IMR-90 (cell line): ENCODE data around the gene SEZ6L. TPM values are rescaled to one million over a fixed set of nuclear protein-coding genes. Genes with fewer than 3 reads are reported as not detected.

ENCODE experiments used
- ATAC-seq: fragments of 200-7000 bp; cut with Tn5 transposase; 2 replicates; pipeline ENCODE4 v1.9.1; 2020; ENCODE audit warnings: low read depth, mild to moderate bottlenecking, moderate library complexity
- BruUV-seq: library from RNA; stranded (reverse); fragments of 400-500 nt; replicated peaks from 2 replicates; lab custom pipeline; 2021; lab: Mats Ljungman, UMichigan
- CTCF ChIA-PET: fragments of 300-600 bp; formaldehyde crosslinking; extraction: SDS; loops from one replicate; lab custom pipeline; 2021; ENCODE audit warnings: antibody characterized with exemption; lab: Yijun Ruan, JAX
- POLR2A ChIA-PET: fragments of 300-600 bp; sonication (Branson Sonifier 250); formaldehyde crosslinking; loops from one replicate; lab custom pipeline; 2022; ENCODE audit warnings: antibody characterized with exemption; ENCODE audit not compliant: unreplicated experiment; lab: Charles Lee
- DNase-seq: peaks from one replicate; pipeline ENCODE4 v3.0.0; 2013
- H2AFZ ChIP-seq: replicated peaks from 2 replicates; pipeline ENCODE3; 2013; ENCODE audit warnings: low read length, mild to moderate bottlenecking; ENCODE audit not compliant: poor library complexity
- H2AK5ac ChIP-seq: 2 replicates; pipeline ENCODE4 v1.6.1; 2013; ENCODE audit warnings: low read depth, low read length, inconsistent platforms
- H2AK9ac ChIP-seq: replicated peaks from 2 replicates; pipeline ENCODE3; 2013; ENCODE audit warnings: mild to moderate bottlenecking, low read depth, low read length, moderate library complexity; ENCODE audit not compliant: poor library complexity
- H2BK120ac ChIP-seq: 2 replicates; pipeline ENCODE4 v1.6.1; 2013; ENCODE audit warnings: low read depth, low read length, inconsistent platforms
- H2BK15ac ChIP-seq: 3 replicates; pipeline ENCODE4 v1.6.1; 2013; ENCODE audit warnings: low read depth, low read length, inconsistent platforms
- H2BK20ac ChIP-seq: 2 replicates; pipeline ENCODE4 v1.6.1; 2013; ENCODE audit warnings: low read depth, mild to moderate bottlenecking, inconsistent platforms, low read length, moderate library complexity
- H2BK5ac ChIP-seq: 2 replicates; pipeline ENCODE4 v1.6.1; 2013; ENCODE audit warnings: mild to moderate bottlenecking, low read depth, low read length, inconsistent platforms; ENCODE audit not compliant: poor library complexity, severe bottlenecking
- H3K14ac ChIP-seq: replicated peaks from 2 replicates; pipeline ENCODE4 v1.6.1; 2013; ENCODE audit warnings: low read depth, low read length, inconsistent platforms
- H3K18ac ChIP-seq: 2 replicates; pipeline ENCODE4 v1.6.1; 2013; ENCODE audit warnings: low read depth, low read length, control low read depth
- H3K23ac ChIP-seq: 2 replicates; pipeline ENCODE4 v1.6.1; 2013; ENCODE audit warnings: low read depth, low read length, inconsistent platforms
- H3K27ac ChIP-seq: 2 replicates; pipeline ENCODE4 v1.5.1; 2013; ENCODE audit warnings: mild to moderate bottlenecking, control low read depth, low read length; ENCODE audit not compliant: insufficient read depth
- H3K27me3 ChIP-seq: 2 replicates; pipeline ENCODE4 v1.6.1; 2013; ENCODE audit warnings: low read length; ENCODE audit not compliant: control insufficient read depth, insufficient read depth
- H3K36me3 ChIP-seq: 2 replicates; pipeline ENCODE4 v1.6.1; 2013; ENCODE audit warnings: low read length, mixed read lengths; ENCODE audit not compliant: control insufficient read depth, insufficient read depth
- H3K4ac ChIP-seq: 2 replicates; pipeline ENCODE4 v1.6.1; 2013; ENCODE audit warnings: low read depth, low read length, inconsistent platforms
- H3K4me1 ChIP-seq: 2 replicates; pipeline ENCODE4 v1.6.1; 2013; ENCODE audit warnings: low read length, mixed read lengths; ENCODE audit not compliant: control insufficient read depth, insufficient read depth
- H3K4me2 ChIP-seq: 2 replicates; pipeline ENCODE4 v1.6.1; 2013; ENCODE audit warnings: low read depth, mild to moderate bottlenecking, control low read depth, low read length, moderate library complexity
- H3K4me3 ChIP-seq: 2 replicates; pipeline ENCODE4 v1.5.1; 2013; ENCODE audit warnings: low read depth, mild to moderate bottlenecking, control low read depth, low read length, moderate library complexity; ENCODE audit not compliant: insufficient read depth
- H3K56ac ChIP-seq: 2 replicates; pipeline ENCODE4 v1.6.1; 2013; ENCODE audit warnings: low read length, inconsistent platforms; ENCODE audit not compliant: insufficient read depth; ENCODE audit errors: extremely low read depth
- H3K79me1 ChIP-seq, 2 experiments: 2 replicates each; pipeline ENCODE4 v1.6.1; 2013; ENCODE audit warnings: low read length in 2 of 2, inconsistent platforms in 1 of 2, low read depth in 1 of 2
- H3K9ac ChIP-seq: 2 replicates; pipeline ENCODE4 v1.6.1; 2013; ENCODE audit warnings: low read depth, low read length, control low read depth
- H3K9me1 ChIP-seq: 2 replicates; pipeline ENCODE4 v1.6.1; 2013; ENCODE audit warnings: low read length, inconsistent platforms; ENCODE audit not compliant: insufficient read depth
- H3K9me3 ChIP-seq: 2 replicates; pipeline ENCODE4 v1.6.1; 2013; ENCODE audit warnings: low read length; ENCODE audit not compliant: control insufficient read depth, insufficient read depth
- H4K20me1 ChIP-seq: 2 replicates; pipeline ENCODE4 v1.6.1; 2013; ENCODE audit warnings: low read length, inconsistent platforms; ENCODE audit not compliant: insufficient read depth
- H4K5ac ChIP-seq: 2 replicates; pipeline ENCODE4 v1.6.1; 2013; ENCODE audit warnings: mild to moderate bottlenecking, low read depth, low read length, control low read depth
- H4K8ac ChIP-seq, 2 experiments: 2 replicates each; pipeline ENCODE4 v1.6.1; 2013; ENCODE audit warnings: low read depth in 2 of 2, low read length in 2 of 2, control low read depth in 1 of 2, inconsistent platforms in 1 of 2
- H4K91ac ChIP-seq: 2 replicates; pipeline ENCODE4 v1.6.1; 2013; ENCODE audit warnings: low read depth, low read length, inconsistent platforms; ENCODE audit not compliant: insufficient read depth
- BHLHE40 ChIP-seq: fragments of 150-350 bp; IDR thresholded peaks from 2 replicates; pipeline ENCODE4 v1.6.1; 2016; ENCODE audit warnings: mild to moderate bottlenecking, low read depth, low read length
- CEBPB ChIP-seq: IDR thresholded peaks from 2 replicates; pipeline ENCODE4 v1.6.1; 2012; ENCODE audit warnings: low read depth, low read length, improper control_type of control experiment
- CHD1 ChIP-seq: IDR thresholded peaks from 2 replicates; pipeline ENCODE4 v1.6.1; 2012; ENCODE audit warnings: low read depth, low read length, improper control_type of control experiment
- CTCF ChIP-seq: conservative IDR thresholded peaks from 2 replicates; pipeline ENCODE4 v1.5.1; 2012; ENCODE audit warnings: mild to moderate bottlenecking, low read depth, low read length, improper control_type of control experiment
- ELK1 ChIP-seq: fragments of 150-350 bp; IDR thresholded peaks from 2 replicates; pipeline ENCODE4 v1.6.1; 2016; ENCODE audit warnings: low read depth, mild to moderate bottlenecking, low read length, moderate library complexity, borderline replicate concordance
- FOS ChIP-seq: fragments of 150-350 bp; IDR thresholded peaks from 2 replicates; pipeline ENCODE4 v1.6.1; 2016; ENCODE audit warnings: low read depth, low read length
- MAFK ChIP-seq: IDR thresholded peaks from 2 replicates; pipeline ENCODE4 v1.6.1; 2012; ENCODE audit warnings: low read depth, low read length, improper control_type of control experiment
- MAZ ChIP-seq: IDR thresholded peaks from 2 replicates; pipeline ENCODE4 v1.6.1; 2012; ENCODE audit warnings: low read depth, mild to moderate bottlenecking, low read length, improper control_type of control experiment, moderate library complexity, borderline replicate concordance
- MXI1 ChIP-seq: IDR thresholded peaks from 2 replicates; pipeline ENCODE4 v1.6.1; 2012; ENCODE audit warnings: low read depth, mild to moderate bottlenecking, low read length, moderate library complexity, borderline replicate concordance
- NFE2L2 ChIP-seq: fragments of 150-350 bp; IDR thresholded peaks from 2 replicates; pipeline ENCODE4 v1.6.1; 2016; ENCODE audit warnings: low read depth, mild to moderate bottlenecking, low read length
- POLR2A ChIP-seq: IDR thresholded peaks from 2 replicates; pipeline ENCODE4 v1.6.1; 2012; ENCODE audit warnings: mild to moderate bottlenecking, low read depth, low read length
- RAD21 ChIP-seq: IDR thresholded peaks from 2 replicates; pipeline ENCODE4 v1.6.1; 2012; ENCODE audit warnings: low read length, improper control_type of control experiment
- RCOR1 ChIP-seq: IDR thresholded peaks from 2 replicates; pipeline ENCODE4 v1.6.1; 2012; ENCODE audit warnings: mild to moderate bottlenecking, low read length, improper control_type of control experiment; ENCODE audit not compliant: insufficient replicate concordance
- RFX5 ChIP-seq: IDR thresholded peaks from 2 replicates; pipeline ENCODE4 v1.8.0; 2012; ENCODE audit warnings: low read depth, mild to moderate bottlenecking, low read length, moderate library complexity
- SMC3 ChIP-seq: fragments of 150-350 bp; IDR thresholded peaks from 2 replicates; pipeline ENCODE4 v1.6.1; 2016; ENCODE audit warnings: low read depth, mild to moderate bottlenecking, antibody characterized with exemption, low read length, moderate library complexity
- WGBS, 2 experiments: methylation state at CpG; one replicate each; pipeline versions ENCODE4 v1.1.5 to v1.1.7; 2013; ENCODE audit warnings: missing lambda C conversion rate in 2 of 2; ENCODE audit not compliant: insufficient read length in 1 of 2; ENCODE audit errors: extremely low coverage in 2 of 2; 5-methylcytosine and 5-hydroxymethylcytosine counted together
- dilution Hi-C: fragments of 300-500 bp; cut with HindIII; formaldehyde crosslinking; loops from one replicate; pipeline ENCODE4 v1.14.3; 2018; ENCODE audit warnings: low sequenced_read_pairs; ENCODE audit not compliant: unreplicated experiment
- in situ Hi-C: fragments of 300-500 bp; cut with MboI; formaldehyde crosslinking; loops from 3 replicates; pipeline ENCODE4 v1.14.3; 2019; ENCODE audit warnings: low sequenced_read_pairs, inconsistent platforms, mixed read lengths
- intact Hi-C: fragments of 100-400 bp; cut with micrococcal nuclease; formaldehyde crosslinking; loops from 2 replicates; pipeline ENCODE4 v1.10.0; 2022
- polyA plus RNA-seq, 3 experiments: library from polyadenylated mRNA; depleted of rRNA; stranded (reverse); fragments of >200 nt; gene quantifications; 2 replicates each; pipeline ENCODE4 v1.2.3, GENCODE V29; 2012; ENCODE audit warnings: low replicate concordance in 1 of 3
- total RNA-seq: library from RNA; depleted of rRNA; stranded (reverse); fragments of >200 nt; gene quantifications from 2 replicates; pipeline ENCODE4 v1.2.3, GENCODE V29; 2012
- TF ChIP-seq, protein P1 (sequence below): fragments of 150-350 bp; IDR thresholded peaks from 2 replicates; pipeline ENCODE4 v1.6.1; 2017; ENCODE audit warnings: mild to moderate bottlenecking, antibody characterized with exemption, low read length, low read depth

Gene SEZ6L
- total and polyA plus RNA-seq, 2 of the 4 experiments (the other 2 are of a cell fraction) = not detected

- no peaks in the 10 kb centered on the region for H3K4me1 ChIP-seq
- no peaks in the 10 kb centered on the region for H3K9me1 ChIP-seq
- ChIA-PET POLR2A (no interaction called here), CTCF (no interaction called here)
- DNase-seq (no peak), ATAC-seq (no peak)
- H3K27ac ChIP-seq = no peak overlapping the region
- no peaks in the 10 kb centered on the region for H3K36me3 ChIP-seq
- no peak overlapping the region for H2AFZ ChIP-seq
- no peak overlapping the region for H2BK120ac ChIP-seq
- H3K23ac ChIP-seq = no peak overlapping the region
- no peaks in the 10 kb centered on the region for H3K27me3 ChIP-seq
- no peak overlapping the region for H3K4ac ChIP-seq
- H3K9ac ChIP-seq = no peak overlapping the region
- H4K5ac ChIP-seq = no peak overlapping the region
- no TSS peak for BruUV-seq
- no peak overlapping the region for H3K56ac ChIP-seq
- no CpG with 5 or more reads among the region's 11 CpGs for WGBS, 2 experiments
- H2BK15ac ChIP-seq = no peak overlapping the region
- in situ Hi-C loops = no loop called here
- dilution Hi-C loops = no loop called here
- no peak overlapping the region for H3K4me3 ChIP-seq
- no peak overlapping the region for H4K91ac ChIP-seq
- H3K79me1 ChIP-seq = no peaks in the 10 kb centered on the region
- no peak overlapping the region for H2BK20ac ChIP-seq
- no peak overlapping the region for H3K4me2 ChIP-seq
- no peaks in the 10 kb centered on the region; the same call in 1 of the 2 replicates for H3K9me3 ChIP-seq
- H4K20me1 ChIP-seq = no peaks in the 10 kb centered on the region
- no peak overlapping the region for H2BK5ac ChIP-seq
- H2AK9ac ChIP-seq = no peak overlapping the region
- no peak overlapping the region for H2AK5ac ChIP-seq
- no peak for TF ChIP-seq CEBPB
- TF ChIP-seq CTCF = no peak
- TF ChIP-seq POLR2A = no peak
- no peak for TF ChIP-seq MAZ
- TF ChIP-seq BHLHE40 = no peak
- TF ChIP-seq, protein P1, sequence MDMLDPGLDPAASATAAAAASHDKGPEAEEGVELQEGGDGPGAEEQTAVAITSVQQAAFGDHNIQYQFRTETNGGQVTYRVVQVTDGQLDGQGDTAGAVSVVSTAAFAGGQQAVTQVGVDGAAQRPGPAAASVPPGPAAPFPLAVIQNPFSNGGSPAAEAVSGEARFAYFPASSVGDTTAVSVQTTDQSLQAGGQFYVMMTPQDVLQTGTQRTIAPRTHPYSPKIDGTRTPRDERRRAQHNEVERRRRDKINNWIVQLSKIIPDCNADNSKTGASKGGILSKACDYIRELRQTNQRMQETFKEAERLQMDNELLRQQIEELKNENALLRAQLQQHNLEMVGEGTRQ = no peak
- TF ChIP-seq MXI1 = no peak
- TF ChIP-seq ELK1 = no peak
- no peak for TF ChIP-seq FOS
- TF ChIP-seq NFE2L2 = no peak
- TF ChIP-seq RAD21 = no peak
- no peak for TF ChIP-seq RCOR1
- TF ChIP-seq MAFK = no peak
- no peak for TF ChIP-seq SMC3
- no peak for TF ChIP-seq RFX5
- TF ChIP-seq CHD1 = no peak
- no peak overlapping the region for H4K8ac ChIP-seq
- no peak overlapping the region for H3K18ac ChIP-seq
- intact Hi-C loops = no loop called here
- H3K14ac ChIP-seq = no peak overlapping the region
These were observed 66.7 kb downstream of the SEZ6L start for GRCh38 chr22:26235792-26236487.
